SK-N-SH treated with all-trans-retinoic acid at 6 μM for 48 hours (cell line): ENCODE data around the gene EXOC8.

Experiments
- ATAC-seq: fragments of 200-7000 bp; cut with Tn5 transposase; 3 replicates; pipeline ENCODE4 v1.9.1; 2020; ENCODE audit warnings: mild to moderate bottlenecking, moderate library complexity
- ARNTL ChIP-seq: fragments of 450-650 bp; formaldehyde crosslinking; IDR thresholded peaks from 2 replicates; pipeline ENCODE4 v1.5.0; 2020; ENCODE audit warnings: low read depth, mild to moderate bottlenecking, moderate library complexity, borderline replicate concordance
- BACH2 ChIP-seq: fragments of 250-450 bp; sonication (Bioruptor Pico); IDR thresholded peaks from 2 replicates; pipeline ENCODE4 v1.9.0; 2021; ENCODE audit warnings: mild to moderate bottlenecking, borderline replicate concordance
- CSDC2 ChIP-seq: fragments of 250-450 bp; sonication (Bioruptor Pico); IDR thresholded peaks from 2 replicates; pipeline ENCODE4 v1.5.0; 2020; ENCODE audit warnings: mild to moderate bottlenecking, moderate library complexity
- ESRRG ChIP-seq: fragments of 250-450 bp; sonication (Bioruptor Pico); IDR thresholded peaks from 2 replicates; pipeline ENCODE4 v1.6.1; 2021; ENCODE audit warnings: mild to moderate bottlenecking
- GLIS3 ChIP-seq: fragments of 250-450 bp; sonication (Bioruptor Pico); IDR thresholded peaks from 2 replicates; pipeline ENCODE4 v1.5.0; 2020; ENCODE audit warnings: mild to moderate bottlenecking, moderate library complexity
- ISL1 ChIP-seq: fragments of 250-450 bp; sonication (Bioruptor Pico); IDR thresholded peaks from 2 replicates; pipeline ENCODE4 v2.1.2; 2022; ENCODE audit warnings: mild to moderate bottlenecking, moderate library complexity
- OSR1 ChIP-seq: fragments of 250-450 bp; sonication (Bioruptor Pico); IDR thresholded peaks from 2 replicates; pipeline ENCODE4 v1.8.0; 2022; ENCODE audit warnings: moderate library complexity, mild to moderate bottlenecking, inconsistent platforms
- PPARA ChIP-seq: fragments of 250-450 bp; sonication (Bioruptor Pico); IDR thresholded peaks from 2 replicates; pipeline ENCODE4 v1.5.0; 2020; ENCODE audit warnings: mild to moderate bottlenecking, borderline replicate concordance
- RARB ChIP-seq: fragments of 250-450 bp; sonication (Bioruptor Pico); IDR thresholded peaks from 2 replicates; pipeline ENCODE4 v1.8.0; 2021; ENCODE audit warnings: mild to moderate bottlenecking, moderate library complexity
- SNAI2 ChIP-seq: fragments of 250-450 bp; sonication (Bioruptor Pico); IDR thresholded peaks from 2 replicates; pipeline ENCODE4 v1.5.0; 2020; ENCODE audit warnings: mild to moderate bottlenecking, moderate library complexity
- TCF4 ChIP-seq: fragments of 250-450 bp; sonication (Bioruptor Pico); IDR thresholded peaks from 2 replicates; pipeline ENCODE4 v1.8.0; 2021; ENCODE audit warnings: mild to moderate bottlenecking, moderate library complexity, borderline replicate concordance
- TOX ChIP-seq: fragments of 250-450 bp; sonication (Bioruptor Pico); IDR thresholded peaks from 2 replicates; pipeline ENCODE4 v1.8.0; 2021; ENCODE audit warnings: mild to moderate bottlenecking, moderate library complexity, borderline replicate concordance
- ZFP3 ChIP-seq: fragments of 250-450 bp; sonication (Bioruptor Pico); IDR thresholded peaks from 2 replicates; pipeline ENCODE4 v1.5.0; 2020; ENCODE audit warnings: mild to moderate bottlenecking, moderate library complexity
- ZFP30 ChIP-seq: fragments of 450-650 bp; formaldehyde crosslinking; IDR thresholded peaks from 2 replicates; pipeline ENCODE4 v1.5.0; 2022; ENCODE audit warnings: mild to moderate bottlenecking, moderate library complexity
- ZNF565 ChIP-seq: fragments of 450-650 bp; formaldehyde crosslinking; conservative IDR thresholded peaks from 2 replicates; pipeline ENCODE4 v1.5.0; 2020; ENCODE audit warnings: low read depth, mild to moderate bottlenecking, moderate library complexity
- ZNF70 ChIP-seq: fragments of 450-650 bp; formaldehyde crosslinking; IDR thresholded peaks from 2 replicates; pipeline ENCODE4 v1.5.0; 2020; ENCODE audit warnings: mild to moderate bottlenecking, moderate library complexity
- ZNF8 ChIP-seq: fragments of 450-650 bp; formaldehyde crosslinking; IDR thresholded peaks from 2 replicates; pipeline ENCODE4 v1.5.0; 2020; ENCODE audit warnings: mild to moderate bottlenecking, moderate library complexity
- TF ChIP-seq, protein P1 (sequence below): fragments of 250-450 bp; sonication (Bioruptor Pico); IDR thresholded peaks from 2 replicates; pipeline ENCODE4 v1.5.0; 2020; ENCODE audit warnings: mild to moderate bottlenecking, moderate library complexity
- TF ChIP-seq, protein P2 (sequence below): fragments of 250-450 bp; sonication (Bioruptor Pico); IDR thresholded peaks from 2 replicates; pipeline ENCODE4 v1.5.1; 2020; ENCODE audit warnings: low read depth, mild to moderate bottlenecking, moderate library complexity
- TF ChIP-seq, protein P3 (sequence below): fragments of 250-450 bp; sonication (Bioruptor Pico); IDR thresholded peaks from 2 replicates; pipeline ENCODE4 v1.8.0; 2021; ENCODE audit warnings: low read depth, mild to moderate bottlenecking, moderate library complexity, borderline replicate concordance
- TF ChIP-seq, protein P4 (sequence below): fragments of 250-450 bp; sonication (Bioruptor Pico); IDR thresholded peaks from 2 replicates; pipeline ENCODE4 v1.8.0; 2020; ENCODE audit warnings: mild to moderate bottlenecking, moderate library complexity, borderline replicate concordance
- TF ChIP-seq, protein P5 (sequence below): fragments of 250-450 bp; sonication (Bioruptor Pico); IDR thresholded peaks from 2 replicates; pipeline ENCODE4 v1.5.1; 2021; ENCODE audit warnings: mild to moderate bottlenecking, moderate library complexity

Gene EXOC8

DNA sequence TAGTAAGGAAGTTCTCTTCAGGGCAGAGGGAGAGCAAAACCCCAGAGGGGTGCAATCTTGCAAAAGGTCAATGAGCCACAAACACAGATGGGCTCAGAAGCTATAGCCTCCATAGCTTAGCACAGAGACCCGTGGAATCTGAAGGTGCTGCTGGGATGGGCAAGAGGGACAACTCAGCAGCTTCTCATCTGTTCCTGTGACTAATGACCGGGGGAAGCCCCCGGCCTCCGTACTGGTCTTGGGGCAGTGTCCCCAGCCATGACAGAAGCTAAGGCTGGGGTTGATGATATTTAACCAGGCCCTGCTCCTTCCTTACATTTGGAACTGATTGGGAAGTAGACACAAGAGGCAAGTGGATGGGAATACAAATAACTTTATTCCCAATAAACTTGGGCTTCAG, 19.1 kb downstream of the EXOC8 start:
- ATAC-seq = no peak
- no peak for TF ChIP-seq RARB (CRISPR knock-in tag)
- no peak for TF ChIP-seq GLIS3 (CRISPR knock-in tag)
- TF ChIP-seq, protein P1, sequence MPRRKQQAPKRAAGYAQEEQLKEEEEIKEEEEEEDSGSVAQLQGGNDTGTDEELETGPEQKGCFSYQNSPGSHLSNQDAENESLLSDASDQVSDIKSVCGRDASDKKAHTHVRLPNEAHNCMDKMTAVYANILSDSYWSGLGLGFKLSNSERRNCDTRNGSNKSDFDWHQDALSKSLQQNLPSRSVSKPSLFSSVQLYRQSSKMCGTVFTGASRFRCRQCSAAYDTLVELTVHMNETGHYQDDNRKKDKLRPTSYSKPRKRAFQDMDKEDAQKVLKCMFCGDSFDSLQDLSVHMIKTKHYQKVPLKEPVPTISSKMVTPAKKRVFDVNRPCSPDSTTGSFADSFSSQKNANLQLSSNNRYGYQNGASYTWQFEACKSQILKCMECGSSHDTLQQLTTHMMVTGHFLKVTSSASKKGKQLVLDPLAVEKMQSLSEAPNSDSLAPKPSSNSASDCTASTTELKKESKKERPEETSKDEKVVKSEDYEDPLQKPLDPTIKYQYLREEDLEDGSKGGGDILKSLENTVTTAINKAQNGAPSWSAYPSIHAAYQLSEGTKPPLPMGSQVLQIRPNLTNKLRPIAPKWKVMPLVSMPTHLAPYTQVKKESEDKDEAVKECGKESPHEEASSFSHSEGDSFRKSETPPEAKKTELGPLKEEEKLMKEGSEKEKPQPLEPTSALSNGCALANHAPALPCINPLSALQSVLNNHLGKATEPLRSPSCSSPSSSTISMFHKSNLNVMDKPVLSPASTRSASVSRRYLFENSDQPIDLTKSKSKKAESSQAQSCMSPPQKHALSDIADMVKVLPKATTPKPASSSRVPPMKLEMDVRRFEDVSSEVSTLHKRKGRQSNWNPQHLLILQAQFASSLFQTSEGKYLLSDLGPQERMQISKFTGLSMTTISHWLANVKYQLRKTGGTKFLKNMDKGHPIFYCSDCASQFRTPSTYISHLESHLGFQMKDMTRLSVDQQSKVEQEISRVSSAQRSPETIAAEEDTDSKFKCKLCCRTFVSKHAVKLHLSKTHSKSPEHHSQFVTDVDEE (CRISPR knock-in tag) = no peak
- no peak for TF ChIP-seq OSR1
- no peak for TF ChIP-seq ZFP3 (CRISPR knock-in tag)
- TF ChIP-seq ISL1 = no peak
- TF ChIP-seq, protein P2, sequence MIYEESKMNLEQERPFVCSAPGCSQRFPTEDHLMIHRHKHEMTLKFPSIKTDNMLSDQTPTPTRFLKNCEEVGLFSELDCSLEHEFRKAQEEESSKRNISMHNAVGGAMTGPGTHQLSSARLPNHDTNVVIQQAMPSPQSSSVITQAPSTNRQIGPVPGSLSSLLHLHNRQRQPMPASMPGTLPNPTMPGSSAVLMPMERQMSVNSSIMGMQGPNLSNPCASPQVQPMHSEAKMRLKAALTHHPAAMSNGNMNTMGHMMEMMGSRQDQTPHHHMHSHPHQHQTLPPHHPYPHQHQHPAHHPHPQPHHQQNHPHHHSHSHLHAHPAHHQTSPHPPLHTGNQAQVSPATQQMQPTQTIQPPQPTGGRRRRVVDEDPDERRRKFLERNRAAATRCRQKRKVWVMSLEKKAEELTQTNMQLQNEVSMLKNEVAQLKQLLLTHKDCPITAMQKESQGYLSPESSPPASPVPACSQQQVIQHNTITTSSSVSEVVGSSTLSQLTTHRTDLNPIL (CRISPR knock-in tag) = no peak
- TF ChIP-seq ARNTL (CRISPR knock-in tag) = no peak
- TF ChIP-seq TCF4 (CRISPR knock-in tag) = no peak
- no peak for TF ChIP-seq BACH2 (CRISPR knock-in tag)
- no peak for TF ChIP-seq ZNF565 (CRISPR knock-in tag)
- TF ChIP-seq ZFP30 (CRISPR knock-in tag) = no peak
- TF ChIP-seq, protein P3, sequence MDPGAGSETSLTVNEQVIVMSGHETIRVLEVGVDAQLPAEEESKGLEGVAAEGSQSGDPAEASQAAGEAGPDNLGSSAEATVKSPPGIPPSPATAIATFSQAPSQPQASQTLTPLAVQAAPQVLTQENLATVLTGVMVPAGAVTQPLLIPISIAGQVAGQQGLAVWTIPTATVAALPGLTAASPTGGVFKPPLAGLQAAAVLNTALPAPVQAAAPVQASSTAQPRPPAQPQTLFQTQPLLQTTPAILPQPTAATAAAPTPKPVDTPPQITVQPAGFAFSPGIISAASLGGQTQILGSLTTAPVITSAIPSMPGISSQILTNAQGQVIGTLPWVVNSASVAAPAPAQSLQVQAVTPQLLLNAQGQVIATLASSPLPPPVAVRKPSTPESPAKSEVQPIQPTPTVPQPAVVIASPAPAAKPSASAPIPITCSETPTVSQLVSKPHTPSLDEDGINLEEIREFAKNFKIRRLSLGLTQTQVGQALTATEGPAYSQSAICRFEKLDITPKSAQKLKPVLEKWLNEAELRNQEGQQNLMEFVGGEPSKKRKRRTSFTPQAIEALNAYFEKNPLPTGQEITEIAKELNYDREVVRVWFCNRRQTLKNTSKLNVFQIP (CRISPR knock-in tag) = no peak
- TF ChIP-seq ESRRG (CRISPR knock-in tag) = no peak
- no peak for TF ChIP-seq PPARA (CRISPR knock-in tag)
- TF ChIP-seq, protein P4, sequence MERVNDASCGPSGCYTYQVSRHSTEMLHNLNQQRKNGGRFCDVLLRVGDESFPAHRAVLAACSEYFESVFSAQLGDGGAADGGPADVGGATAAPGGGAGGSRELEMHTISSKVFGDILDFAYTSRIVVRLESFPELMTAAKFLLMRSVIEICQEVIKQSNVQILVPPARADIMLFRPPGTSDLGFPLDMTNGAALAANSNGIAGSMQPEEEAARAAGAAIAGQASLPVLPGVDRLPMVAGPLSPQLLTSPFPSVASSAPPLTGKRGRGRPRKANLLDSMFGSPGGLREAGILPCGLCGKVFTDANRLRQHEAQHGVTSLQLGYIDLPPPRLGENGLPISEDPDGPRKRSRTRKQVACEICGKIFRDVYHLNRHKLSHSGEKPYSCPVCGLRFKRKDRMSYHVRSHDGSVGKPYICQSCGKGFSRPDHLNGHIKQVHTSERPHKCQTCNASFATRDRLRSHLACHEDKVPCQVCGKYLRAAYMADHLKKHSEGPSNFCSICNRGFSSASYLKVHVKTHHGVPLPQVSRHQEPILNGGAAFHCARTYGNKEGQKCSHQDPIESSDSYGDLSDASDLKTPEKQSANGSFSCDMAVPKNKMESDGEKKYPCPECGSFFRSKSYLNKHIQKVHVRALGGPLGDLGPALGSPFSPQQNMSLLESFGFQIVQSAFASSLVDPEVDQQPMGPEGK = no peak
- TF ChIP-seq SNAI2 (CRISPR knock-in tag) = no peak
- TF ChIP-seq, protein P5, sequence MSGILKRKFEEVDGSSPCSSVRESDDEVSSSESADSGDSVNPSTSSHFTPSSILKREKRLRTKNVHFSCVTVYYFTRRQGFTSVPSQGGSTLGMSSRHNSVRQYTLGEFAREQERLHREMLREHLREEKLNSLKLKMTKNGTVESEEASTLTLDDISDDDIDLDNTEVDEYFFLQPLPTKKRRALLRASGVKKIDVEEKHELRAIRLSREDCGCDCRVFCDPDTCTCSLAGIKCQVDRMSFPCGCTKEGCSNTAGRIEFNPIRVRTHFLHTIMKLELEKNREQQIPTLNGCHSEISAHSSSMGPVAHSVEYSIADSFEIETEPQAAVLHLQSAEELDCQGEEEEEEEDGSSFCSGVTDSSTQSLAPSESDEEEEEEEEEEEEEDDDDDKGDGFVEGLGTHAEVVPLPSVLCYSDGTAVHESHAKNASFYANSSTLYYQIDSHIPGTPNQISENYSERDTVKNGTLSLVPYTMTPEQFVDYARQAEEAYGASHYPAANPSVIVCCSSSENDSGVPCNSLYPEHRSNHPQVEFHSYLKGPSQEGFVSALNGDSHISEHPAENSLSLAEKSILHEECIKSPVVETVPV (CRISPR knock-in tag) = no peak
- TF ChIP-seq ZNF8 (CRISPR knock-in tag) = no peak
- TF ChIP-seq ZNF70 (CRISPR knock-in tag) = no peak

DNA sequence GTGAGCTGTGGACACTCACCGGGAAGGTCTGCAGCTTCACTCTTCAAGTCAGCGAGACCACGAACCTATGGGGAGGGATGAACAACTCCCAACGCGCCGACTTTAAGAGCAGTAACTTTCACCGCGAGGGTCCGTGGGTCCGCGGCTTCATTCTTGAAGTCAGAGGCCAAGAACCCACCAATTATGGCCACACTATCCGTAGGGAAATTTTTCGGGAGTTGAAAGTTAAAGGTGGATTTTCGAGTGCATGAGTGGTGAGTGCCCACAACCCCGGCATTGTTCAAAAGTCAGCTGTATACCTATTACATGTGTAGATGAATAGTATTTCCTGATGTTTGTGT, 19.7 kb downstream of the EXOC8 start:
- no peak for ATAC-seq
- TF ChIP-seq SNAI2 (CRISPR knock-in tag) (no peak), TCF4 (CRISPR knock-in tag) (no peak), ZNF565 (CRISPR knock-in tag) (no peak), GLIS3 (CRISPR knock-in tag) (no peak), RARB (CRISPR knock-in tag) (no peak), ESRRG (CRISPR knock-in tag) (no peak), OSR1 (no peak), ZFP30 (CRISPR knock-in tag) (no peak), CSDC2 (CRISPR knock-in tag) (no peak), ZNF70 (CRISPR knock-in tag) (no peak), BACH2 (CRISPR knock-in tag) (no peak), TOX (CRISPR knock-in tag) (no peak), ARNTL (CRISPR knock-in tag) (no peak), ZFP3 (CRISPR knock-in tag) (no peak)
- TF ChIP-seq, protein P5 (CRISPR knock-in tag) = no peak
- TF ChIP-seq, protein P1 (CRISPR knock-in tag) = no peak
- TF ChIP-seq, protein P2 (CRISPR knock-in tag) = no peak
